ENCODE data around the gene COMMD10.

Gene COMMD10

DNA sequence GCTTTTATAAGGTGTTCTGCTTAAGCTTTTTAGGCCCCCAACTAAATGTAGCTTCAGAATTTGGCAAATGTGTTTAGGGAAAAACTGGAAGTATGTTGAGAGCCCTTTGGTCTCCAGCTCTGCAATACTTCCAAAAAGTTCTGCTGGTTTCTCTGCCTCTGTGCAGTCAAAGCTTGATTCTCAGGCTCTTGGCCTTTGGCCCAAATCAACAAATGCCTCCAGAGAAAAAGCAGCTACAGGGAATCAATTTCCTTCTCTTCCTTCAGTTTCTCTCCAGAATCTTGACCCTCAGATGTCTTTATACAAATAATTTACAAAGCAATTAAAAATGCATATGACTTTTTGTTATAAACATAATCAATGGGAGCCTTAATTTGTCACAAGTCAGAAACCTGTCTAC lies 235.7 kb downstream of the COMMD10 start:
- intact Hi-C loops (cut with DNase I; ENCODE audit: low total_unique reads) = no loop called here
- peaks cover 0 to 9% (median 0%) of the 10 kb centered on the region in 4 donors for H3K4me1 ChIP-seq
- DNase-seq = no peak
- H3K27me3 ChIP-seq = no peaks in the 10 kb centered on the region
- peaks cover 0 to 14% (median 0%) of the 10 kb centered on the region in 3 donors for H3K9me3 ChIP-seq
- TF ChIP-seq, protein P1, sequence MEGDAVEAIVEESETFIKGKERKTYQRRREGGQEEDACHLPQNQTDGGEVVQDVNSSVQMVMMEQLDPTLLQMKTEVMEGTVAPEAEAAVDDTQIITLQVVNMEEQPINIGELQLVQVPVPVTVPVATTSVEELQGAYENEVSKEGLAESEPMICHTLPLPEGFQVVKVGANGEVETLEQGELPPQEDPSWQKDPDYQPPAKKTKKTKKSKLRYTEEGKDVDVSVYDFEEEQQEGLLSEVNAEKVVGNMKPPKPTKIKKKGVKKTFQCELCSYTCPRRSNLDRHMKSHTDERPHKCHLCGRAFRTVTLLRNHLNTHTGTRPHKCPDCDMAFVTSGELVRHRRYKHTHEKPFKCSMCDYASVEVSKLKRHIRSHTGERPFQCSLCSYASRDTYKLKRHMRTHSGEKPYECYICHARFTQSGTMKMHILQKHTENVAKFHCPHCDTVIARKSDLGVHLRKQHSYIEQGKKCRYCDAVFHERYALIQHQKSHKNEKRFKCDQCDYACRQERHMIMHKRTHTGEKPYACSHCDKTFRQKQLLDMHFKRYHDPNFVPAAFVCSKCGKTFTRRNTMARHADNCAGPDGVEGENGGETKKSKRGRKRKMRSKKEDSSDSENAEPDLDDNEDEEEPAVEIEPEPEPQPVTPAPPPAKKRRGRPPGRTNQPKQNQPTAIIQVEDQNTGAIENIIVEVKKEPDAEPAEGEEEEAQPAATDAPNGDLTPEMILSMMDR (IDR thresholded peaks at IDR 0.05) = no peak
- peaks cover 19 to 37% (median 31%) of the 10 kb centered on the region in 3 donors for H3K36me3 ChIP-seq
- no peak overlapping the region for H3K27ac ChIP-seq
- H3K4me3 ChIP-seq = no peak overlapping the region

DNA sequence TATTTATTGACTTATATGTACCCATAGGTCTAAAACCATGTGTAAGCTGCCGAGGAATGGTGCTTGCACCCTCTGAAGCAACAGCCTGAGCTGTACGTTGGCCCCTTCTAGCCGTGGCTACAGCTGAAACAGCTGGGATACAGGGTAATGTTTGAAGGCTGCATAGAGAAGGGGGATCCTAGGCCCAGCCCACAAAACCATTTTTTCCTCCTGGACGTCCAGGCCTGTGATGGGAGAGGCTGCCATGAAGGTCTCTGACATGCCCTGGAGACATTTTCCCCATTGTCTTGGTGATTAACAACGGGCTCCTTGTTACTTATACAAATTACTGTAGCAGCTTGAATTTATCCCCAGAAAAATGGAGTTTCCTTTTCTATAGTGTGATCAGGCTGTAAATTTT lies 244.7 kb downstream of the COMMD10 start:
- H3K27ac ChIP-seq = no peak overlapping the region

DNA sequence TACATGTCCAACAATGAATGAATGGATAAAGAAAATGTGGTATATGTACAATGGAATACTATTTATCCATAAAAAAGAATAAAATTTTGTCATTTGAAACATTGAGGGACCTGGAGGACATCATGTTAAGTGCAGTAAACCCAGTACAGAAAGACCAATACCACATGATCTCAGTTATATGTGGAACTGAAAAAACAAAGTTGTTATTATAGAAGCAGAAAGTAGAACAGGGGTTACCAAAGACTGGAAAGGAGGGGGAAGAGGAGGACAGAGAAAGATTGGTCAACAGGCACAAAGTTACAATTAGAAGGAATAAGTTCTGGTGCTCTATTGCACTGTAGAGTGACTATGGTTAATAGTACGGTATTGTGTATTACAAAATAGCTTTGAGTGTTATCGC lies 256.0 kb downstream of the COMMD10 start:
- Histone ChIP-seq H3K27ac (no peak overlapping the region), H3K36me3 (no peaks in the 10 kb centered on the region), H3K4me1 (no peaks in the 10 kb centered on the region), H3K9me3 (peaks cover 5 to 12% (median 8%) of the 10 kb centered on the region in 3 donors), H3K4me3 (no peak overlapping the region), H3K27me3 (no peaks in the 10 kb centered on the region)
- intact Hi-C loops (cut with DNase I; ENCODE audit: low total_unique reads) = no loop called here
- DNase-seq = no peak
- TF ChIP-seq, protein P1 (IDR thresholded peaks at IDR 0.05) = no peak

More for the DNA sequence above, 244.7 kb downstream of the COMMD10 start:
- Histone ChIP-seq H3K36me3 (peaks cover 0 to 11% (median 11%) of the 10 kb centered on the region in 3 donors), H3K4me3 (no peak overlapping the region), H3K9me3 (peaks cover 4 to 29% (median 21%) of the 10 kb centered on the region in 3 donors), H3K4me1 (no peaks in the 10 kb centered on the region), H3K27me3 (no peaks in the 10 kb centered on the region)
- intact Hi-C loops (cut with DNase I; ENCODE audit: low total_unique reads) = no loop called here
- no peak for DNase-seq
- TF ChIP-seq, protein P1 (IDR thresholded peaks at IDR 0.05) = no peak

Measured in tibial artery (tissue), 4 donors.